ENCODE results near the gene KHDRBS2. TPM values are rescaled to one million over a fixed set of nuclear protein-coding genes. Genes with fewer than 3 reads are reported as not detected.

The KHDRBS2 gene
- total RNA-seq, 1 experiment from 2014 or later = 2.7 TPM

DNA sequence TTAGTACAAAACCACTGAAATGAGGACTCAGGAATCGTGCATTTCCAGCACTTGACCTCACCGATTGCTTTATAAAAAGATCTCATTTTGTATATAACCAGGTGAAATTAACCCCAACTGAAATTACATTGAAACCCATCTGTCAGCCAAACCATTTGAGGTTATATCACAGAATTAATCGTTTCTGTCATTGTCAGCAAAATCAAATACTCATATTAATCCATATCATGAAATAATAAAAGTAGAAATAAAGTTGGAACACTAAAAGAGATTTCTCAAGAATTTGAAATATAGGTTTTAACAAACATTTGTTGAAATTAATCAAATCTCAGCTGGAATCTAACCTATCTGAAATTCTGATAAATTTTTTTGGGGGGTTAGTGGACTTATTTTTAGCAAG lies 23.7 kb downstream of the KHDRBS2 start:
- DNase-seq = no peak
- Histone ChIP-seq H3K27ac (ENCODE audit: insufficient read length, low read depth, low read length) (no peak overlapping the region), H3K23me2 (ENCODE audit: insufficient read length, low read depth, low read length, poor library complexity, severe bottlenecking) (no peaks in the 10 kb centered on the region), H3K18ac (ENCODE audit: insufficient read length, low read depth, low read length) (no peak overlapping the region), H3K14ac (ENCODE audit: insufficient read depth, low read length) (no peak overlapping the region), H3K23ac (ENCODE audit: insufficient read length, low read depth, low read length) (no peak overlapping the region), H2BK20ac (ENCODE audit: low read depth, low read length, poor library complexity, severe bottlenecking) (no peak overlapping the region), H3K4me1 (ENCODE audit: insufficient read depth, low read length) (no peaks in the 10 kb centered on the region), H2AK5ac (ENCODE audit: insufficient read length, low read length) (no peak overlapping the region), H2BK5ac (ENCODE audit: insufficient read length, low read length) (no peak overlapping the region), H4K5ac (ENCODE audit: insufficient read length, low read depth, low read length) (no peak overlapping the region), H4K20me1 (ENCODE audit: control insufficient read depth, insufficient read depth, insufficient read length) (no peaks in the 10 kb centered on the region), H4K8ac (replicated peaks; ENCODE audit: insufficient read length, low read depth, low read length) (no peak overlapping the region), H3K4me2 (ENCODE audit: insufficient read depth, insufficient read length, low read length) (no peak overlapping the region), H2BK120ac (ENCODE audit: low read depth, low read length, poor library complexity, severe bottlenecking) (no peak overlapping the region), H3K56ac (ENCODE audit: insufficient read length, low read depth, low read length) (no peak overlapping the region), H3K4ac (ENCODE audit: low read depth, low read length) (no peak overlapping the region), H3K27me3 (ENCODE audit: insufficient read depth, low read length) (no peaks in the 10 kb centered on the region), H3K9ac (ENCODE audit: extremely low read depth, insufficient read length, low read length) (no peak overlapping the region), H3K9me3 (ENCODE audit: control insufficient read depth, low read depth, low read length) (no peaks in the 10 kb centered on the region), H3K79me2 (ENCODE audit: insufficient read depth, low read length) (no peaks in the 10 kb centered on the region), H3K79me1 (ENCODE audit: insufficient read depth, low read depth, low read length, poor library complexity, severe bottlenecking) (no peaks in the 10 kb centered on the region), H3T11ph (ENCODE audit: low read length) (no peak overlapping the region), H2BK12ac (ENCODE audit: insufficient read length, low read depth, low read length) (no peak overlapping the region), H2BK15ac (ENCODE audit: low read depth, low read length) (no peak overlapping the region), H4K91ac (ENCODE audit: insufficient read length, low read depth, low read length) (no peak overlapping the region), H2AFZ (ENCODE audit: low read length) (no peak overlapping the region)
- Mint-ChIP-seq H3K4me1 (peaks cover 3 to 13% of the 10 kb centered on the region in 2 experiments; a peak in 2 of 4 replicates), H3K36me3 (ENCODE audit: insufficient read depth in 1 of 3, low read depth in 3 of 3) (no peaks in the 10 kb centered on the region), H3K27ac (no peak overlapping the region), H3K4me3 (no peak overlapping the region), H3K27me3 (ENCODE audit: low read depth) (no peaks in the 10 kb centered on the region), H3K9me3 (no peaks in the 10 kb centered on the region)
- WGBS (ENCODE audit: extremely low coverage, insufficient read length, low lambda C conversion rate) = no CpG with 5 or more reads among the region's 3 CpGs
- TF ChIP-seq, protein P1, sequence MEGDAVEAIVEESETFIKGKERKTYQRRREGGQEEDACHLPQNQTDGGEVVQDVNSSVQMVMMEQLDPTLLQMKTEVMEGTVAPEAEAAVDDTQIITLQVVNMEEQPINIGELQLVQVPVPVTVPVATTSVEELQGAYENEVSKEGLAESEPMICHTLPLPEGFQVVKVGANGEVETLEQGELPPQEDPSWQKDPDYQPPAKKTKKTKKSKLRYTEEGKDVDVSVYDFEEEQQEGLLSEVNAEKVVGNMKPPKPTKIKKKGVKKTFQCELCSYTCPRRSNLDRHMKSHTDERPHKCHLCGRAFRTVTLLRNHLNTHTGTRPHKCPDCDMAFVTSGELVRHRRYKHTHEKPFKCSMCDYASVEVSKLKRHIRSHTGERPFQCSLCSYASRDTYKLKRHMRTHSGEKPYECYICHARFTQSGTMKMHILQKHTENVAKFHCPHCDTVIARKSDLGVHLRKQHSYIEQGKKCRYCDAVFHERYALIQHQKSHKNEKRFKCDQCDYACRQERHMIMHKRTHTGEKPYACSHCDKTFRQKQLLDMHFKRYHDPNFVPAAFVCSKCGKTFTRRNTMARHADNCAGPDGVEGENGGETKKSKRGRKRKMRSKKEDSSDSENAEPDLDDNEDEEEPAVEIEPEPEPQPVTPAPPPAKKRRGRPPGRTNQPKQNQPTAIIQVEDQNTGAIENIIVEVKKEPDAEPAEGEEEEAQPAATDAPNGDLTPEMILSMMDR (conservative IDR thresholded peaks at IDR 0.05) = no peak

All from H9 (cell line).